Fibroblast of lung (primary cell): ENCODE measurements around the gene MPP7.

ENCODE experiments used
- EZH2 ChIP-seq: IDR thresholded peaks from 2 replicates; pipeline ENCODE4 v1.5.1; 2012; ENCODE audit warnings: low read length, control low read depth, mild to moderate bottlenecking; ENCODE audit errors: missing control alignments
- TF ChIP-seq, protein P1 (sequence below), 2 donors: IDR thresholded peaks in 1 of 2; conservative IDR thresholded peaks in 1 of 2; 1 replicate in 1 of 2; 2 replicates in 1 of 2; pipeline ENCODE4 v1.5.1; 2011 to 2012; ENCODE audit warnings: low read length in 2 of 2, control low read depth in 1 of 2, inconsistent platforms in 1 of 2, low read depth in 1 of 2, mild to moderate bottlenecking in 1 of 2

GRCh38 chr10:28331841-28332240 is 29.0 kb upstream of the MPP7 start:
- TF ChIP-seq, protein P1, sequence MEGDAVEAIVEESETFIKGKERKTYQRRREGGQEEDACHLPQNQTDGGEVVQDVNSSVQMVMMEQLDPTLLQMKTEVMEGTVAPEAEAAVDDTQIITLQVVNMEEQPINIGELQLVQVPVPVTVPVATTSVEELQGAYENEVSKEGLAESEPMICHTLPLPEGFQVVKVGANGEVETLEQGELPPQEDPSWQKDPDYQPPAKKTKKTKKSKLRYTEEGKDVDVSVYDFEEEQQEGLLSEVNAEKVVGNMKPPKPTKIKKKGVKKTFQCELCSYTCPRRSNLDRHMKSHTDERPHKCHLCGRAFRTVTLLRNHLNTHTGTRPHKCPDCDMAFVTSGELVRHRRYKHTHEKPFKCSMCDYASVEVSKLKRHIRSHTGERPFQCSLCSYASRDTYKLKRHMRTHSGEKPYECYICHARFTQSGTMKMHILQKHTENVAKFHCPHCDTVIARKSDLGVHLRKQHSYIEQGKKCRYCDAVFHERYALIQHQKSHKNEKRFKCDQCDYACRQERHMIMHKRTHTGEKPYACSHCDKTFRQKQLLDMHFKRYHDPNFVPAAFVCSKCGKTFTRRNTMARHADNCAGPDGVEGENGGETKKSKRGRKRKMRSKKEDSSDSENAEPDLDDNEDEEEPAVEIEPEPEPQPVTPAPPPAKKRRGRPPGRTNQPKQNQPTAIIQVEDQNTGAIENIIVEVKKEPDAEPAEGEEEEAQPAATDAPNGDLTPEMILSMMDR (conservative IDR thresholded peaks at IDR 0.05 in 1 of 2, IDR thresholded peaks at IDR 0.05 in 1 of 2; ENCODE audit: low read depth in 1 of 2, low read length in 2 of 2) = no peak
- no peak for TF ChIP-seq EZH2
